Measurements from ENCODE around the gene CIITA.

DNA sequence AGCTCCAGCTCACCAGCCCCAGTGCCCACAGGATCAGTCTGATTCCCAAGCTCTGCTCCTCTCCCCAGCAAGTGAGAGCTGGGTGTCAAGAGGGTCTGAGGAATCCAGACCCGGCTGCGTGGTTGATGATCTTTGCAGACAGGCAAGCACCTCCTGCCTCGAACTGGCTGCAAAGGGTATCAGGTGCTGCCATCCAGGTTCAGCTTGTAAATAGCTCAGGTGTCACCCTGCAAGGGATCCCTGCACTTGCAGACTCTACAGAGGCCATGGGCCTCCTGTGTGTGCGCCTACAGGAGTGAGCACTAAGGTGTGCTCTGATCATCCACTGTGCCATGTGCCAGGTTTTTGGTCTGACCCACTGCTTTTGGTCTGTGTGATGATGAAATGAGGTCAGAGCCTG is 49.1 kb downstream of the CIITA start:
- TF ChIP-seq PREB (CRISPR knock-in tag; IDR thresholded peaks at IDR 0.05) = no peak
- no peak for TF ChIP-seq PRPF4 (IDR thresholded peaks at IDR 0.05; ENCODE audit: insufficient read depth, low read depth, low read length, poor library complexity, severe bottlenecking)
- TF ChIP-seq, protein P1, sequence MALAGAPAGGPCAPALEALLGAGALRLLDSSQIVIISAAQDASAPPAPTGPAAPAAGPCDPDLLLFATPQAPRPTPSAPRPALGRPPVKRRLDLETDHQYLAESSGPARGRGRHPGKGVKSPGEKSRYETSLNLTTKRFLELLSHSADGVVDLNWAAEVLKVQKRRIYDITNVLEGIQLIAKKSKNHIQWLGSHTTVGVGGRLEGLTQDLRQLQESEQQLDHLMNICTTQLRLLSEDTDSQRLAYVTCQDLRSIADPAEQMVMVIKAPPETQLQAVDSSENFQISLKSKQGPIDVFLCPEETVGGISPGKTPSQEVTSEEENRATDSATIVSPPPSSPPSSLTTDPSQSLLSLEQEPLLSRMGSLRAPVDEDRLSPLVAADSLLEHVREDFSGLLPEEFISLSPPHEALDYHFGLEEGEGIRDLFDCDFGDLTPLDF (CRISPR knock-in tag; IDR thresholded peaks at IDR 0.05) = no peak
- TF ChIP-seq TCF7 (IDR thresholded peaks at IDR 0.05; ENCODE audit: borderline replicate concordance) = no peak
- TF ChIP-seq EZH2 (IDR thresholded peaks at IDR 0.05; ENCODE audit: borderline replicate concordance, low read depth, low read length) = no peak
- TF ChIP-seq, protein P2, sequence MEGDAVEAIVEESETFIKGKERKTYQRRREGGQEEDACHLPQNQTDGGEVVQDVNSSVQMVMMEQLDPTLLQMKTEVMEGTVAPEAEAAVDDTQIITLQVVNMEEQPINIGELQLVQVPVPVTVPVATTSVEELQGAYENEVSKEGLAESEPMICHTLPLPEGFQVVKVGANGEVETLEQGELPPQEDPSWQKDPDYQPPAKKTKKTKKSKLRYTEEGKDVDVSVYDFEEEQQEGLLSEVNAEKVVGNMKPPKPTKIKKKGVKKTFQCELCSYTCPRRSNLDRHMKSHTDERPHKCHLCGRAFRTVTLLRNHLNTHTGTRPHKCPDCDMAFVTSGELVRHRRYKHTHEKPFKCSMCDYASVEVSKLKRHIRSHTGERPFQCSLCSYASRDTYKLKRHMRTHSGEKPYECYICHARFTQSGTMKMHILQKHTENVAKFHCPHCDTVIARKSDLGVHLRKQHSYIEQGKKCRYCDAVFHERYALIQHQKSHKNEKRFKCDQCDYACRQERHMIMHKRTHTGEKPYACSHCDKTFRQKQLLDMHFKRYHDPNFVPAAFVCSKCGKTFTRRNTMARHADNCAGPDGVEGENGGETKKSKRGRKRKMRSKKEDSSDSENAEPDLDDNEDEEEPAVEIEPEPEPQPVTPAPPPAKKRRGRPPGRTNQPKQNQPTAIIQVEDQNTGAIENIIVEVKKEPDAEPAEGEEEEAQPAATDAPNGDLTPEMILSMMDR (IDR thresholded peaks at IDR 0.05 in 2 of 3, conservative IDR thresholded peaks at IDR 0.05 in 1 of 3; ENCODE audit: insufficient read depth in 2 of 3, low read depth in 1 of 3, low read length in 3 of 3) = no peak
- no peak for TF ChIP-seq ZNF224 (CRISPR knock-in tag; IDR thresholded peaks at IDR 0.05)
- TF ChIP-seq ZNF707 (CRISPR knock-in tag; conservative IDR thresholded peaks at IDR 0.05) = no peak
- no peak for TF ChIP-seq IFI16 (CRISPR knock-in tag; IDR thresholded peaks at IDR 0.05)
- TF ChIP-seq ELF1 (tag; IDR thresholded peaks at IDR 0.05) = no peak
- no peak for TF ChIP-seq ZNF324 (CRISPR knock-in tag; IDR thresholded peaks at IDR 0.05)
- TF ChIP-seq SMAD3 (CRISPR knock-in tag; conservative IDR thresholded peaks at IDR 0.05) = no peak
- TF ChIP-seq BDP1 (IDR thresholded peaks at IDR 0.05; ENCODE audit: insufficient read depth, insufficient read length) = no peak
- no peak for TF ChIP-seq PATZ1 (CRISPR knock-in tag; IDR thresholded peaks at IDR 0.05; ENCODE audit: borderline replicate concordance)
